ENCODE measurements around the gene FLNA. TPM values are rescaled to one million over a fixed set of nuclear protein-coding genes. Genes with fewer than 3 reads are reported as not detected.

FLNA gene
- total and polyA plus RNA-seq, 2 donors (not counting 3 experiments of a cell fraction or from before 2014, with no cell fraction given), result 658 to 1,474 TPM

- Histone ChIP-seq H3K79me2 (ENCODE audit: control insufficient read depth, insufficient read depth, low read length) (peaks cover 20% of the 10 kb centered on the region), H3K4me1 (ENCODE audit: control insufficient read depth, extremely low read depth, insufficient read depth, low read length) (peaks cover 8% of the 10 kb centered on the region), H3K4me2 (ENCODE audit: insufficient read depth, low read length) (peak overlapping the region; percentile 82), H2AFZ (ENCODE audit: low read depth, low read length) (no peak overlapping the region), H4K20me1 (replicated peaks; ENCODE audit: control insufficient read depth, extremely low read depth, insufficient read depth, low read length) (no peaks in the 10 kb centered on the region), H3K9ac (replicated peaks; ENCODE audit: extremely low read depth, insufficient read depth, low read length) (peak overlapping the region; percentile 95), H3K9me1 (replicated peaks; ENCODE audit: control insufficient read depth, extremely low read depth, insufficient read depth, low read length) (no peaks in the 10 kb centered on the region), H3K36me3 (ENCODE audit: control insufficient read depth in 2 of 2, extremely low read depth in 1 of 2, insufficient read depth in 2 of 2, low read length in 2 of 2) (peaks cover 15 to 18% of the 10 kb centered on the region in 2 experiments), H3K4me3 (replicated peaks in 1 of 3; ENCODE audit: insufficient read depth in 1 of 3, low read depth in 1 of 3, low read length in 3 of 3) (peak overlapping the region; percentile 29 to 86 (median 66)), H3K27ac (ENCODE audit: insufficient read depth, low read depth, low read length) (peak overlapping the region; percentile 74), H3K27me3 (ENCODE audit: control insufficient read depth in 2 of 2, insufficient read depth in 2 of 2, low read length in 2 of 2) (no peaks in the 10 kb centered on the region), H3K9me3 (replicated peaks; ENCODE audit: control insufficient read depth, insufficient read depth, low read length) (no peaks in the 10 kb centered on the region)
- FAIRE-seq (no peak), DNase-seq (ENCODE audit: low read depth, low spot score) (no peak)
- dilution Hi-C loops (cut with MboI; ENCODE audit: extremely low pct_ligation_motif_present, low sequenced_read_pairs) (no loop called here), intact Hi-C loops (cut with micrococcal nuclease) (no loop called here)
- no peak for TF ChIP-seq MAX (IDR thresholded peaks at IDR 0.05; ENCODE audit: insufficient read depth, insufficient read length)
- no peak for TF ChIP-seq CTCF (IDR thresholded peaks at IDR 0.05; ENCODE audit: extremely low read depth in 1 of 2, insufficient read depth in 1 of 2, low read depth in 1 of 2, low read length in 2 of 2)
- TF ChIP-seq GATA2 (IDR thresholded peaks at IDR 0.05; ENCODE audit: insufficient read depth, insufficient read length, low read depth, low read length), result no peak
- no peak for TF ChIP-seq FOS (IDR thresholded peaks at IDR 0.05; ENCODE audit: borderline replicate concordance, insufficient read depth, low read length)
- no peak for TF ChIP-seq EZH2 (IDR thresholded peaks at IDR 0.05; ENCODE audit: borderline replicate concordance, low read depth, low read length, severe bottlenecking)
- no peak for TF ChIP-seq MYC (IDR thresholded peaks at IDR 0.05; ENCODE audit: low read depth, low read length)
- no peak for TF ChIP-seq JUN (IDR thresholded peaks at IDR 0.05; ENCODE audit: borderline replicate concordance, insufficient read depth, insufficient read length, low read depth)
- TF ChIP-seq POLR2A (IDR thresholded peaks at IDR 0.05; ENCODE audit: low read depth, low read length), result no peak
- no peak for TF ChIP-seq POLR2AphosphoS5 (IDR thresholded peaks at IDR 0.05; ENCODE audit: insufficient read depth, low read depth, low read length)
- CTCF ChIA-PET, result interaction anchor here (1.0 to 1.6 kb wide), 2 partner anchors 12 to 21 kb away, joined by 3 to 5 read pairs; partner anchors contain the start of genes EMD and TAFAZZIN
- POLR2A ChIA-PET, result interaction anchor here (0.7 to 1.5 kb wide), 4 partner anchors 9 to 22 kb away, joined by 3 to 8 read pairs (median 3); no protein-coding TSS in a partner anchor
- BruUV-seq (replicated peaks), result no TSS peak
Observed at GRCh38 chrX:154399527-154400368, 25.3 kb upstream of the FLNA start.
